Midbrain (tissue), 1 donor: Measurements from ENCODE around the gene TSKU.

Source experiments
- DNase-seq: peaks from one replicate; lab custom pipeline; 2025; lab: John Stamatoyannopoulos, UW

TSKU gene

DNA sequence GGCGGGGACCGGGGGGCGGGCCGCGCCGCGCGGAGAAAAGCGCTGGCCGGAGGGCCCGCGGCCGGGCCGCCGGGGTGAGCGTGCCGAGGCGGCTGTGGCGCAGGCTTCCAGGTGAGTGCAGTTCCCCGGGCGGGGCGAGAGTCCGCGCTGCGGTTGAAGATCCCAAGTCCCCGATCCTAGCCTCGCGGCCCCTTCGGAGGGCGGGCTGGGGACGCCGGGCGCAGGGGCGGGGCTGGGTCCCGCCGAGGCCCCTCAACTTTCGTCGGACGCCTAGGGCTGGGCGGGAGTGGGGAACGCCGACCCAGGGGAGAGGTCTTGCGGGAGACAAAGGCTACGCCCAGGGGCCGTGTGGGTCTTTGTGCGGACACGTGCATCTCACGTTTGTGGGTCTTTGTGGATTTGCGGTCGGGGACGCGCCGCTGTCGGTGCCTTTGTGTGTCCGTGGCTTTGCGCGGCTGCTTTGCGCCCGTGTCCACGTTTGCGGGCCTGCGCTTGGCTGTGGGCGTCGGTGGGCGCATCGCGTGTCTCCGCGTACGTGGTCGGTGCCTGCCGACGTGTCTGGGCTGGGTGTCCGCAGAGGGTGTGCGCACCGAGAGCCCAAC lies at the start of gene TSKU:
TSKU (plus strand) TSS at position 63 of the 602 bp plus-strand sequence. CDS start 12,261 bp downstream, outside the sequence.
- no peak for DNase-seq

- peak; percentile 69 for DNase-seq
Observed at GRCh38 chr11:76733906-76734305, 49.2 kb upstream of the TSKU start.

DNA sequence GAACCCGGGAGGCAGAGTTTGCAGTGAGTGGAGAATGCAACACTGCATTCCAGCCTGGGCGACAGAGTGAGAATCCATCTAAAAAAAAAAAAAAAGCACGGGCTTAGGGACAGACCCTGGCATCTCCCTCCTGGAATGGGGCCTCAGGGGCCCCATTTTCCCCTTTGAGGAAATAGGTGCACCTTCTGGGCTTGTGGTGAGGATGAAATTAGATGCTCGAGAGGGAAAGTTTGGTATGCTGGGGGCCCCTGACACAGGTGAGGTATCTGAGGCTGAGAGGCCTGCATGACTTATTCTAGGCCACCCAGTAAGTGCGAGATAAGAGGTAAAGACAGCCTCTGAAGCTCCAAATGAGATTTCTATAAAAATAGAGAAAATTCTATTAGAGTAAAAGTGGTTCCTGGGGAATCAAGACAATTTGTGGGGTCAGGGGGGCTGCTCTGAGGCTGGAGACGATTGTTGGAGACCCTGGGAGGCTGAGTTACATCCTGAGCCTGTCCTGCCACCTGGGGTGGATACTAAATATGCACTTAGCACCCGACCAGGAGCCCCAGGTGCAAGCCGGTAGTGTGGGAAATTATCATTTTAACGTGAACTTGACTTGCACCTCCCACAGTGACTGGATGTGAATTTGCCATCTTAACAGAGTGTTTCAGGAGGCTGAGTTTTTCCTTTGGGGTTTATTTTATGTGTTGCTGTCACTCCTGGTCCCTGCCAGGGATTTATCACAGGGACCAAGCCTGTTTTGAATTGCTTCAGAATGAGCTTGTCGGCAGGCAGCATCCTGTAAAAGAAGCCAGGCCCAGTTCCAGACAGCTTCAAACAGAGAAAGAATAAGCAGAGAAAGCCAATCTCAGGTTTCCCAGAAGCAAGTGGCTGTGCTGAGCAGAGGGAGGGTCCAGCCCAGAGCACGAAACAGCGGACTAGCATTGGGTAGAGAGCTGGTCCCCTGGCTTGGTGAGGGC lies 48.4 kb upstream of the TSKU start:
- DNase-seq, result no peak

GRCh38 chr11:76735841-76736240 lies 47.3 kb upstream of the TSKU start:
- no peak for DNase-seq

DNA sequence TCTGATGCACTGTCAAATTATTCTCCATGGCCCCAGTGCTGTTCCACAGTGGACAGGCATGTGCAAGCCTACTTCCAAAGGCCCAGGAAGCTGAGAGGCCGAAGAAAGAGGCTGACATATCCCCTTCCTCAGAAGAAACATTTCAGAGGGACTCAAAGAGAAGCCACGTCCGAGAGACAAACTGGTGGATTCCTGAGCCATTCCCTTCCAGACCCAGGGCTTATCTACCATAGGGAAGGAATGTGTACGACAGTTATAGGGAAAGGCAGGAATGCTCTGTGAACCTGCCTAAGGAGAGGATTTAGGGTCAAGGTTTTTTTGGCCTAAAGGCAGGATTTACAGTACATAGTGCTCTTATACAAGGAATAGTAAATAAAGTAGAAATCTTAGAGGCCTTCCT lies 46.9 kb upstream of the TSKU start:
- DNase-seq, result no peak

DNA sequence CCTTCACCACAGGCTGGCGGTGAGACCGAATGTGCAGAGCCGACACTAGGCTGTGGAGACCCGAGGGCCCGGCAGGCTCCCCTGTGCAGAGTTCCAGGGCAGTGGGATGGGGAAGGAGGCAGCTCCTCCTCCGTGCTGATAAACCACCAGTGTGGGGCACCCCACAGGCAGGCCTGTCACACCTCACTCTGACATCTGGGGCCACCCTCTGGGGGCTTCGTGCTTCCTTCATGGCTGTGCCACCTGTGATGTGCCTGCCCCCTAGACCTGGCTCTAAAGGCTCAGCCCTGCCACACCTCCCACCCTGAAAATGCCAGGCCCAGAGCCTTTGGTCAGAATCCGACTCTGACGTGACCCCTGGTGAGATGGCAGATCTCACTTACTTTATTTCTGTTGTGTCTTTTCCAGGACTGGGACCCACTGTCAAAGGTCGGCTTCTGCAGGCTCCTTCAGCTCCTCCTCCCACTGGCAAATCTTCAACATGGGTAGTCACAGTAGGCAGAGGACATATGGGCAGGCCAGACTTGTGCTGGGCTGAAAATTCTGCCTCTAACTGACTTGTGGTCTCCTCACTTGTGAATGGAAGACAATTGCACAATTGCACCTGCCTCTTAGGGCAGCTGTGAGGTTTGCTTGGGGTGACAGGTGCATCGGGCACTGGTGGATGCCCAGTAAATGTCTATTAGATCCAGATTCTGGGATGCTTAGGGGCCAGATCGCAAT lies 46.2 kb upstream of the TSKU start:
- no peak for DNase-seq

DNA sequence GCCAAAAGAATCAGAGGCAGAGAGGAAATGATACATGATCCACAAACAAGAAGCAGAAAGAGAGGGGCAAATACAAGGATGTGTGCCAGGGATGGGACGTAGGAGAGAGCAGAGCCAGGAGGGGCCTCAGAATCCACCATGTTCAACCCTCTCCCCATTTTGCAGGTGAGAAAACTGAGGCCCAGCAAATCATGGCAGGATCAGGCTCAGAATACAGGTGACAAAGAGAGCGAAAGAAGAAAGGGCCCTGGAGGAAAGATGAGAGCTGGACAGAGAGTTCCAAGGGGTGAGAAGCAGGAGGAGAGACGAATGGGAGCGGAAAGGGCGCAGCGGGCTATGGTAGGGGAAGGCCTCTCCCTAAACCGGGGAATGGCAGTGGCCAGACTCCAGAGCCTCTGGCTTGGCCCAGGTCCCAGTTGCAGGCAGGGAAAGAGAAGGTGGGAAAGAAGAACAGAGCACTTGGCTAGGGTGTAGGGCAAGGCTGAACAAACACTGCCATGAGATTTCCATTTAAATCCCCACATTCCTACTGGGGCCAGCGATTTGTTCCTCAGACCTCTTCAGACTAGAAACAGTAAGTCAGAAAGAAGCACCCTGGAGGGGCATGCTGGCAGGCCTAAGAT lies 44.4 kb upstream of the TSKU start:
- no peak for DNase-seq

DNA sequence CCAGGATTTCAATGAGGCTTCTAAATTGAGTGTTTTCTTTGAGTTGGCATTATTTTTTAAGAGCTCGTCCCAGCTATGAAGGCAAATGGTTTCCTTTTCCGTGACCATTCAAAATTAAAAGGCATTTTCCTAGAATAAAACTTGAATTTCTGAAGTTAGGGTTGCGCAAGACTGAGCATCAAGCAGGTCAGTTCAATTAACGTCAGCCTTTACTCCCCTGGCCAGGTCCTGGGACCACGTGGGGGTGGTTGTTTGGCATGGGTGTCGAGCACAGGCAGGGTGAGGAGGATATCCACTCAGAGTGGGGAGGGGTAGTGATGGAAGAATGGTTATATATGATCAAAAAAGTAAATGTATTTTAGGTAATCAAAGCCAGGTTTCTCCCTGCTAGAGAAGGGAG lies 43.4 kb upstream of the TSKU start:
- DNase-seq, result no peak

DNA sequence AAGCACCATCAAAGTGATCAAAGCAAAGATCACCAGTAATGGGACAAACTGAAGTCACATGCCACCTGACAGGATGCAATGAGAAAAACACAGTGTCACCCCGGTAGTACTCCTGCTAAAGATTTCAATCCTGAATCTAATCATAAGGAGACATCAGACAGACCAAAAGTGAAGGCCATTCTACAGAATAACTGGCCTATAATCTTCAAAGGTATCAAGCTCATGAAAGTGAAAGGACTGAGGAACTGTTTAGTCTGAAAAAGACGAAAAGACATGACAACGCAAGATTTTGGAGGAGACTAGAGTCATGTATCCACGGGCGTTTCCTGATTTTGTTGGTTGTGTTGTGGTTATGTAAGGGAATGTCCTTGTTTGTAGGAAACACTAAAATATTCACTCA lies 42.4 kb upstream of the TSKU start:
- no peak for DNase-seq

DNA sequence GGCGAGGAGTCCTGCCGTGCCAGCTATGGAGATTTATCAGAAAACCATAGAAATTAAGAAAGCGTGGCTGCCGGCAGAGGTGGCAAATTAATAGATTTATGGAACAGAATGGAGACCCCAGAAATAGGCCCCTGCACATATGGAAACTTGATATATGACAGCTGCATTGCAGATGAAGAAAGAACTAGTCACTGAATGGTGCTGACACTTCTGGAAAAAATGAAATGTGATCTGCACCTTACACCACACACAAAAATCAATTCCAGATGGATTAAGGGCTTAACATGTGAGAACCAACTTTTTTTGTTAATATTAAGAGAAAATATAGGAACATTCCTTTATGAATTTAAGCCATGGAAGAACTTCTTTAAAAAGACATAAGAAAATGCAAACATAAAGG lies 40.3 kb upstream of the TSKU start:
- DNase-seq, result no peak

- DNase-seq, result no peak
Observed at GRCh38 chr11:76744186-76745043, 38.7 kb upstream of the TSKU start.

DNA sequence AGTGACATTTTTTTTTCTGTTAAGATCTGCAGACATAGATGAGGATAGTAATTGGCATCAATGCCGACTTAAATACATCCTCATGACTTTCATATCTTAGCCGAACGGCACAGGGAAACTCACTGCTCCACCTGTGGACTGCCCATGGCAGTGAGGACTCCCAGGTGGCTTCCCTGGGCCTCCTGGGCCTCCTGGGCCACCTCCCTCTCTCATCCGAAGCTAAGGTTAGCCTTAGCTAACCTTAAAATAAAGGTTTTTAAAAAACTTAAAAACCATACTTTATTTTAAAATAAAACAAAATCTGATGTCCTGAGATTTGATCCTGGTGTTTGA lies 38.1 kb upstream of the TSKU start:
- DNase-seq, result no peak

DNA sequence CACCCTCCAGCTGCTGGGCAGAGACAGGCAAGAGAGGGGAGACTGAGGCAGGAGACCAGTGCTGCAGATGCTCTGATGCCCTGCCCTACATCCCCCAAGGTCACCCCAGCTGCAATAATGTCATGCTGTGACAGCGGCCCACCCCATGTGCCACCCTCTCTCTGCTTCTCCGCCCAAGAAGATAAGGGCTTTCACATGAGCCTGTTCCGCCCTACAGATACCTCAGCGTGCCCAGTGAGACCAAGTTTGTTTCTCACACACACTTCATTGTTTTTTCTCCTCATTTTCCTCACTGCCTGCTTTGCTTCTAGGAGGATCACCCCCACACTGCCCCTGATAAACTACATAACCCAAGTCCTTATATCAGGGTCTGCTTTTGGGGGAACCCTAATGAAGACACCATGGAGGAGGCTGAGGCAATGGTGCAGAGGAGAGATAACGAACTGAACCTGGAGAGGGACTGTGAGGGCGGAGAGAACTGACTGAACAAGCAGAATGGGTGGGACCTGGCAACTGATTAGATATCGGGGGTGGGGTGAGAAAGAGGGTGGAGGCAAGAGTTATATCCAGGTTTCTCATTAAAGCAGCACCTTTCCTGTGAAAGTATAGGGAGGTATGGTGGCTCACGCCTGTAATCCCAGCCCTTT lies 37.5 kb upstream of the TSKU start:
- no peak for DNase-seq

DNA sequence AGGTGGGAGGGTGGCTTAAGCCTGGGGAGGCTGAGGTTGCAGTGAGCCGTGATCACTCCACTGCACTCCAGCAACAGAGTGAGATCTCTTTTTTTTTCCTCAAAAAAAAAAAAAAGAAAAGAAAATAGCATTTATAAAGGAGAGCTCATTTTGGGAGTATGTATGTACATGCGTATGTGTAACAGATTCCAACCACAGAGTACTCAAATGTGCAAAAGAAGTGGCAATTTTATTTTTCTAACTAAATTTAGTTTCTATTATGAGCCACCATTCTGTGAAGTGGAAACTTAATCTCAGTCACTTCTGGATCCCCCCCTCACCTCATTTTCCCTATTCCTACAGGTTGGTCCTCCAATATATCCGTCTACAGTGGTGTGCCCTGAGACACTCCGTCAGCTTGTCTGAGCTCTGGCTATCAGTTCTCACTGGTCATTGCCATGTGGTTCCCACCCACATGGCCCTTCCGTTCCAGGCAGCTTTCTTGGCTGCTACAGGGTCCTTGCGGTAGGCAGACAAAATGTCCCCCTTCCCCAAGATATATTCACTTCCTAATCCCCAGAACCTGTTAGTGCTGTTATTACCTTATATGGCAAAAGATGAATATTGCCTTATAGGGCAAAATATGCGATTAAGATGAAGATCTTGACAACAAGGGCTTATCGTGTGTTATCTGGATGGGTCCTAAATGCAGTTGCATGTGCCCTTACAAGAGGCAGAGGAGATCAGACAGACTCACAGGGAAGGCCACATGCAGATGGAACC lies 35.8 kb upstream of the TSKU start:
- DNase-seq, result no peak

GRCh38 chr11:76747915-76748860 lies 35.0 kb upstream of the TSKU start:
- no peak for DNase-seq

- DNase-seq, result no peak
Observed at GRCh38 chr11:76748948-76749347, 34.2 kb upstream of the TSKU start.

DNA sequence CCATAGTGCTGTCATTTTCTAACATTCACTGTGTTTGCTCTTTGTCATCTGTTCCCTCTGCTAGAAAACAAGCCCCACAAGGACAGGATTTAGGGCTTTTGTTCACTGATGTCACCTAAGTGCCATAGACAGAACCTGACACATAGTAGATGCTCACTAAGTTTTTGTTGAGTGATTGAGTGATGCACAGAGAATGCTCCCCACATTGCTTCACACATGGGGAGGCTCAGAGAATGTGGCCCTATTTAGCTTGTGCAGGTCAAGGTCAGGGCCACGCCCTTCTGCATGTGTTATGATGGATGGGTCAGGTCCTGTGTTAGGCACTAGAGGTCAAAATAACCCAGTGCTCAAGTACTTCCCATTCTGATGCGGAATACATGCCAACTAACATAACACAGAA lies 33.1 kb upstream of the TSKU start:
- DNase-seq, result no peak

DNA sequence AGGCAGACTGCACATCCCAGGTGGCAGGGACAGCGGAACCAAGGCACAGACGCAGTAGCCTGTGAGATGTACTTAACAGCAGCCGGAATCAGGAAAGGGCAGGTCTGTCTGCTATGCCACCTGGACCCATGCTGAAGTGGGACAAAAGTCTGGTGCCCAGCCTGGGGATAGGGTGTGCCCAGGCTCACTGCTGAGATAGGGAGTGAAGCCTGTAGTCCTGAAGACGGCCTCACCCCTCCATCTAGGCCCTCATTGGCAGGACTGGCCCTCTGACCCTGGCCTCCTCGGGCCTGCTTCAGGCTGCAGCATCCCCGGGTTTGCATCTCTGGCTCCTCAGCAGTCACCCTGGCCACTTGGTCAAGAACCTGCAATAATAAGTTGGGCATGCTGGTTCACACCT lies 32.4 kb upstream of the TSKU start:
- DNase-seq, result no peak
